PC-3 (cell line): ENCODE data around the gene NDUFB10.
A peak's percentile ranks its signal among the peaks of the same experiment; 100 is the strongest.

ENCODE experiments used
- EZH2 ChIP-seq: fragments of 300-600 bp; sonication (generic); IDR thresholded peaks from one replicate; pipeline ENCODE4 v1.6.1; 2017; ENCODE audit warnings: antibody characterized with exemption, mild to moderate bottlenecking, low read length; ENCODE audit not compliant: unreplicated experiment
- EZH2phosphoT487 ChIP-seq: fragments of 300-600 bp; sonication (generic); IDR thresholded peaks from 2 replicates; pipeline ENCODE4 v1.6.1; 2018; ENCODE audit warnings: mild to moderate bottlenecking, antibody characterized with exemption, low read length, borderline replicate concordance
- TF ChIP-seq, protein P1 (sequence below): fragments of 300-600 bp; sonication (generic); conservative IDR thresholded peaks from 2 replicates; pipeline ENCODE4 v1.5.1; 2017; ENCODE audit warnings: antibody characterized with exemption, low read depth, mild to moderate bottlenecking, low read length

DNA sequence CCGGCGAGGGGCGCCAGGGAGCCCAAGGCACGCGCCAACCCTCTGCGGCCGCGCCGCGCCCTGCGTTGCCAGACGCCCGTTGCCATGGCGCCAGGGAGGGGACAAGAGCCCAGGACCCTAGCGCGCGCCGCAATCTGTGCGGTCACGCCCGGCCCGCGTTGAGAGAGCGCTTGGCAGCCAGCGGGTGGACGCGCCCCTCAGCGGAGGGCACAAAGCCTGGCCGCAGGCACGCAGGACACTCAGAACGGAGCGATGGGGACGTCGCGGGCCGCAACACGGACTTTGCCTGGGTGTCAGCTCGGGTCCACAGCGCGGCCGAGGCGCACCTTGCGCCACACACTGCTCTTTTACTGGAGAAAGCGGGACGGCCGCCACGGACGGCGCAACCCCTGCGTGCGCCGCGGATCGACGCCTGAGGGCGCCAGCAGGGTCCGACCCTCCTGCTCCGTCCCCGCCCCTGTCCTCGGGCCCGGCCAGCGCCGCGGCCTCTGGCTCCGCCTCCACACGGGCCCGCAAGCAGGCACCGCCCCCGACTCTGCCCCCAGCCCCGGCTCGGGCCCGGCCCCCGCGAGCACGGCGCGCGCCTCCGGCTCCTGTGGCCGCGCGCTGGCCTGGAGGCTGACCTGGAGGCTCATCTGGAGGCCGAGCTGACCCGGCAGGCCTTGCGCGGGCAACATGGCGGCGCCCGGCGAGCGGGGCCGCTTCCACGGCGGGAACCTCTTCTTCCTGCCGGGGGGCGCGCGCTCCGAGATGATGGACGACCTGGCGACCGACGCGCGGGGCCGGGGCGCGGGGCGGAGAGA is 24.4 kb downstream of the NDUFB10 start, which contains the start of gene GFER:
- TF ChIP-seq, protein P1, sequence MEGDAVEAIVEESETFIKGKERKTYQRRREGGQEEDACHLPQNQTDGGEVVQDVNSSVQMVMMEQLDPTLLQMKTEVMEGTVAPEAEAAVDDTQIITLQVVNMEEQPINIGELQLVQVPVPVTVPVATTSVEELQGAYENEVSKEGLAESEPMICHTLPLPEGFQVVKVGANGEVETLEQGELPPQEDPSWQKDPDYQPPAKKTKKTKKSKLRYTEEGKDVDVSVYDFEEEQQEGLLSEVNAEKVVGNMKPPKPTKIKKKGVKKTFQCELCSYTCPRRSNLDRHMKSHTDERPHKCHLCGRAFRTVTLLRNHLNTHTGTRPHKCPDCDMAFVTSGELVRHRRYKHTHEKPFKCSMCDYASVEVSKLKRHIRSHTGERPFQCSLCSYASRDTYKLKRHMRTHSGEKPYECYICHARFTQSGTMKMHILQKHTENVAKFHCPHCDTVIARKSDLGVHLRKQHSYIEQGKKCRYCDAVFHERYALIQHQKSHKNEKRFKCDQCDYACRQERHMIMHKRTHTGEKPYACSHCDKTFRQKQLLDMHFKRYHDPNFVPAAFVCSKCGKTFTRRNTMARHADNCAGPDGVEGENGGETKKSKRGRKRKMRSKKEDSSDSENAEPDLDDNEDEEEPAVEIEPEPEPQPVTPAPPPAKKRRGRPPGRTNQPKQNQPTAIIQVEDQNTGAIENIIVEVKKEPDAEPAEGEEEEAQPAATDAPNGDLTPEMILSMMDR, result no peak; the same call in 1 of the 2 replicates
- TF ChIP-seq EZH2, result no peak
- 0 out of 2 replicates have a peak, but pooled peaks have one; percentile 59 for TF ChIP-seq EZH2phosphoT487
